ENCODE data around the gene C17orf67. TPM values are rescaled to one million over a fixed set of nuclear protein-coding genes. Genes with fewer than 3 reads are reported as not detected.

The C17orf67 gene
- total and polyA plus RNA-seq, 2 of the 8 experiments (the other 6 are each of a cell fraction or from before 2014, with no cell fraction given), result 0.67 to 2.2 TPM

DNA sequence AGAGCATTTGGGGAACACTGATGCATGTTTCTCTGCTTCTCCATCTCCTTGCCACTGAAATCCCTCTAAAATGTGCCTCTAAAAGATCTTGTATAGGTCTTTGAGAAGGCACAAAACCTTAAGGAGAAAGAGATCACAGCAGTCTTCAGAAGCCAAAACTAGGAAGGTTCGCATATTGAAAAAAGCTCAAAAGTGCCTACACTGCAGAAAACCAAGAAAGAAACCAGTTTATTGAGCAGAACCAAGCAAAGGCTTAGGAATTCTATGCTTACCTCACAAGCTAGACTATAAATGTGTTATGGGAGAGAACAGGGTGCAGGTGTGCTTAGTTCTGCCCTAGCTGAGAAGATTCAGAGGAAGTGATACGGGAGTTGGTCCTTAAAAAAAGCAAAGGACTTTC is 16.9 kb upstream of the C17orf67 start:
- Histone ChIP-seq H3K4me1 (replicated peaks in 1 of 4; ENCODE audit: control insufficient read depth in 3 of 4, insufficient read depth in 4 of 4, low read length in 3 of 4) (no peaks in the 10 kb centered on the region), H2AFZ (ENCODE audit: low read length) (no peak overlapping the region), H2BK5ac (ENCODE audit: low read depth, low read length) (no peak overlapping the region), H3K9ac (replicated peaks in 1 of 4; ENCODE audit: extremely low read depth in 1 of 4, low read depth in 3 of 4, low read length in 3 of 4) (no peak overlapping the region), H3K4ac (replicated peaks; ENCODE audit: insufficient read length, low read depth, low read length) (no peak overlapping the region), H3K79me2 (ENCODE audit: control insufficient read depth in 1 of 2, insufficient read depth in 2 of 2, low read length in 2 of 2) (no peaks in the 10 kb centered on the region), H3K23ac (ENCODE audit: insufficient read length) (no peak overlapping the region), H3K79me1 (ENCODE audit: low read depth, low read length) (no peaks in the 10 kb centered on the region), H3K14ac (ENCODE audit: insufficient read length) (no peak overlapping the region), H2BK15ac (ENCODE audit: low read length) (no peak overlapping the region), H3K4me2 (ENCODE audit: insufficient read depth in 1 of 2, low read depth in 2 of 2, low read length in 2 of 2) (no peak overlapping the region), H3K9me3 (ENCODE audit: insufficient read depth in 2 of 2, low read depth in 1 of 2, low read length in 1 of 2) (no peaks in the 10 kb centered on the region), H2BK20ac (ENCODE audit: low read length) (no peak overlapping the region), H3K23me2 (ENCODE audit: low read depth, low read length) (no peaks in the 10 kb centered on the region), H3K56ac (replicated peaks; ENCODE audit: insufficient read length, low read depth, low read length) (no peak overlapping the region), H4K20me1 (replicated peaks in 1 of 2; ENCODE audit: control insufficient read depth in 1 of 2, insufficient read depth in 2 of 2, low read length in 2 of 2) (no peaks in the 10 kb centered on the region), H3K27ac (ENCODE audit: low read depth, low read length) (no peak overlapping the region), H3K27me3 (replicated peaks in 1 of 4; ENCODE audit: control insufficient read depth in 3 of 4, extremely low read depth in 1 of 4, insufficient read depth in 3 of 4, low read length in 3 of 4) (no peaks in the 10 kb centered on the region), H2BK12ac (ENCODE audit: low read depth, low read length) (no peak overlapping the region), H4K5ac (ENCODE audit: insufficient read length, low read depth, low read length) (no peak overlapping the region), H3K36me3 (ENCODE audit: control insufficient read depth in 2 of 4, insufficient read depth in 4 of 4, low read length in 3 of 4) (peaks cover 2 to 10% (median 6%) of the 10 kb centered on the region in 4 experiments; a peak in 3 of 8 replicates), H4K8ac (ENCODE audit: extremely low read depth, insufficient read depth, low read length) (no peak overlapping the region), H2AK5ac (ENCODE audit: low read depth, low read length) (no peak overlapping the region), H3K18ac (ENCODE audit: extremely low read depth, low read length) (no peak overlapping the region), H3K4me3 (ENCODE audit: extremely low read depth in 1 of 4, insufficient read depth in 2 of 4, low read depth in 3 of 4, low read length in 4 of 4) (no peak overlapping the region), H4K91ac (replicated peaks; ENCODE audit: insufficient read length, low read length) (no peak overlapping the region), H2BK120ac (replicated peaks; ENCODE audit: low read depth, low read length) (no peak overlapping the region)
- CTCF ChIA-PET (ENCODE audit: partially characterized antibody), result interaction anchor here (1.1 to 2.3 kb wide), 3 partner anchors 14 to 31 kb away, joined by 5 to 6 read pairs (median 6); partner anchors contain the start of genes C17orf67 and DGKE
- 83% methylated on average over 2 of the region's 2 CpGs; no CpG with 5 or more reads in 1 of the 2 experiments for WGBS, 2 experiments (ENCODE audit: extremely low coverage in 1 of 2, insufficient coverage in 1 of 2, insufficient read length in 1 of 2, insufficient replicate concordance in 2 of 2, low coverage in 1 of 2, low lambda C conversion rate in 2 of 2, missing lambda C conversion rate in 1 of 2)
- FAIRE-seq (no peak), DNase-seq (ENCODE audit: low read depth in 1 of 2, low spot score in 2 of 2) (no peak)
- POLR2A ChIA-PET (ENCODE audit: partially characterized antibody), result interaction anchor here (2.3 kb wide), 1 partner anchor 16 kb away, joined by 9 read pairs; the partner anchor contains the start of gene DGKE
- no peak for TF ChIP-seq HDAC2 (IDR thresholded peaks at IDR 0.05; ENCODE audit: borderline replicate concordance in 1 of 2, low read depth in 2 of 2, low read length in 2 of 2)
- TF ChIP-seq SP2 (IDR thresholded peaks at IDR 0.05; ENCODE audit: low read length), result no peak
- TF ChIP-seq RXRA (IDR thresholded peaks at IDR 0.05; ENCODE audit: insufficient read depth, low read depth, low read length), result no peak
- TF ChIP-seq JUN (IDR thresholded peaks at IDR 0.05; ENCODE audit: low read depth, low read length), result no peak
- no peak for TF ChIP-seq BRCA1 (IDR thresholded peaks at IDR 0.05; ENCODE audit: low read depth, low read length)
- TF ChIP-seq TCF12 (IDR thresholded peaks at IDR 0.05; ENCODE audit: low read depth, low read length), result no peak
- TF ChIP-seq EGR1 (IDR thresholded peaks at IDR 0.05; ENCODE audit: borderline replicate concordance, low read depth, low read length), result no peak
- no peak for TF ChIP-seq RAD21 (IDR thresholded peaks at IDR 0.05 in 1 of 2, conservative IDR thresholded peaks at IDR 0.05 in 1 of 2; ENCODE audit: low read depth in 2 of 2, low read length in 2 of 2)
- TF ChIP-seq RNF2 (IDR thresholded peaks at IDR 0.05; ENCODE audit: borderline replicate concordance, low read depth, low read length, missing control alignments, poor library complexity, severe bottlenecking), result no peak
- no peak for TF ChIP-seq CREB1 (IDR thresholded peaks at IDR 0.05)
- no peak for TF ChIP-seq JUND (IDR thresholded peaks at IDR 0.05; ENCODE audit: low read length)
- no peak for TF ChIP-seq E2F6 (IDR thresholded peaks at IDR 0.05)
- no peak for TF ChIP-seq SAP30 (IDR thresholded peaks at IDR 0.05; ENCODE audit: insufficient read depth, insufficient replicate concordance, low read length)

All from H1 (cell line).